ENCODE measurements around the gene STK32C.

Gene STK32C

GRCh38 chr10:132255489-132256344 is 52.0 kb downstream of the STK32C start:
- Histone ChIP-seq H3K36me3 (ENCODE audit: control insufficient read depth, insufficient read depth, low read length) (no peaks in the 10 kb centered on the region), H3K27me3 (replicated peaks; ENCODE audit: control insufficient read depth, insufficient read depth, low read length) (no peaks in the 10 kb centered on the region), H3K4me3 (replicated peaks; ENCODE audit: low read depth, low read length) (no peak overlapping the region)
- TF ChIP-seq, protein P1, sequence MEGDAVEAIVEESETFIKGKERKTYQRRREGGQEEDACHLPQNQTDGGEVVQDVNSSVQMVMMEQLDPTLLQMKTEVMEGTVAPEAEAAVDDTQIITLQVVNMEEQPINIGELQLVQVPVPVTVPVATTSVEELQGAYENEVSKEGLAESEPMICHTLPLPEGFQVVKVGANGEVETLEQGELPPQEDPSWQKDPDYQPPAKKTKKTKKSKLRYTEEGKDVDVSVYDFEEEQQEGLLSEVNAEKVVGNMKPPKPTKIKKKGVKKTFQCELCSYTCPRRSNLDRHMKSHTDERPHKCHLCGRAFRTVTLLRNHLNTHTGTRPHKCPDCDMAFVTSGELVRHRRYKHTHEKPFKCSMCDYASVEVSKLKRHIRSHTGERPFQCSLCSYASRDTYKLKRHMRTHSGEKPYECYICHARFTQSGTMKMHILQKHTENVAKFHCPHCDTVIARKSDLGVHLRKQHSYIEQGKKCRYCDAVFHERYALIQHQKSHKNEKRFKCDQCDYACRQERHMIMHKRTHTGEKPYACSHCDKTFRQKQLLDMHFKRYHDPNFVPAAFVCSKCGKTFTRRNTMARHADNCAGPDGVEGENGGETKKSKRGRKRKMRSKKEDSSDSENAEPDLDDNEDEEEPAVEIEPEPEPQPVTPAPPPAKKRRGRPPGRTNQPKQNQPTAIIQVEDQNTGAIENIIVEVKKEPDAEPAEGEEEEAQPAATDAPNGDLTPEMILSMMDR (IDR thresholded peaks at IDR 0.05; ENCODE audit: insufficient read depth, low read length, poor library complexity, severe bottlenecking): no peak
- DNase-seq (ENCODE audit: extremely low read depth, insufficient read length): no peak

DNA sequence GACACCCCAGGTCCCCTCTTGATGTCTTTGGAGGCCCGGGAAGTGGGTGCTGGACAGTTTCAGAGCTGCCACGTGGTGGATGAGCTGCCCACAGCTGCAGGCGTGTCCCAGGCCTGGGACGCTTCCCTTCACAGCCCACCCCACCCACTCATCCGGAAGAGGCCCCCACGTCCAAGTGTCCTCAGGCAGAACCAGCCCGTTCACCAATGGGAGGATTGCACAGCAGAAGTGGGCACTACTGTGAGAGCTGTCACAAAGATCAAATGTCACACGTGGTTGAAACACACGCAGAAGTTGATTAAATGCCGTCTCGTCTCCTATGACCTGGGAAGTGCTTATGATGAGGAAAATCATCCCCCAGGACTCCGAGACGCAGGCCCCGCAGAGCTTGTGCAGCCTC is 52.9 kb downstream of the STK32C start:
- TF ChIP-seq, protein P1 (IDR thresholded peaks at IDR 0.05; ENCODE audit: insufficient read depth, low read length, poor library complexity, severe bottlenecking): no peak
- Histone ChIP-seq H3K4me3 (replicated peaks; ENCODE audit: low read depth, low read length) (no peak overlapping the region), H3K36me3 (ENCODE audit: control insufficient read depth, insufficient read depth, low read length) (no peaks in the 10 kb centered on the region), H3K27me3 (replicated peaks; ENCODE audit: control insufficient read depth, insufficient read depth, low read length) (no peaks in the 10 kb centered on the region)
- DNase-seq (ENCODE audit: extremely low read depth, insufficient read length): no peak

GRCh38 chr10:132253092-132253687 is 54.6 kb downstream of the STK32C start:
- H3K4me3 ChIP-seq (replicated peaks; ENCODE audit: low read depth, low read length): no peak overlapping the region
- no peaks in the 10 kb centered on the region for H3K36me3 ChIP-seq (ENCODE audit: control insufficient read depth, insufficient read depth, low read length)
- no peak for DNase-seq (ENCODE audit: extremely low read depth, insufficient read length)
- TF ChIP-seq, protein P1 (IDR thresholded peaks at IDR 0.05; ENCODE audit: insufficient read depth, low read length, poor library complexity, severe bottlenecking): no peak
- H3K27me3 ChIP-seq (replicated peaks; ENCODE audit: control insufficient read depth, insufficient read depth, low read length): no peaks in the 10 kb centered on the region

DNA sequence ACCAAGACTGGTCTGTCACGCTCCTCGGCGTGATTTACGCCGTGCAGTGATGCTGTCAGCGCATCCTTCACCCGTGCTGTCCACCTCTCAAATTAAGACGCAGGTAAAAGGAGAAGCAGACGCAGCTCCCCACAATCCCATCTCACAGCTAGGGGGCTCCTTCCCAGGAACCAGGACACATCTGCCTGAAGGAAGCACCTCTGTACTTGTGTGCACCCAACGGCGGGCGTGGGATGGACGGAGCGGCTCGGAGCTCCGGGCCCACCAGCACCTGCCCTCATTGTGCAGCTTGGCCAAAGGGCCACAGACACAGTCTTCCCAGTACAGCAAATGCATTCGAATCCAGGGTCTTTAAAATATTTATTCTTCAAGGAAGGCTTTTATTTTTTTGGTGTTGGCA is 55.3 kb downstream of the STK32C start:
- H3K4me3 ChIP-seq (replicated peaks; ENCODE audit: low read depth, low read length): no peak overlapping the region
- no peaks in the 10 kb centered on the region for H3K27me3 ChIP-seq (replicated peaks; ENCODE audit: control insufficient read depth, insufficient read depth, low read length)
- TF ChIP-seq, protein P1 (IDR thresholded peaks at IDR 0.05; ENCODE audit: insufficient read depth, low read length, poor library complexity, severe bottlenecking): peak; percentile 24
- no peak for DNase-seq (ENCODE audit: extremely low read depth, insufficient read length)
- no peaks in the 10 kb centered on the region for H3K36me3 ChIP-seq (ENCODE audit: control insufficient read depth, insufficient read depth, low read length)

DNA sequence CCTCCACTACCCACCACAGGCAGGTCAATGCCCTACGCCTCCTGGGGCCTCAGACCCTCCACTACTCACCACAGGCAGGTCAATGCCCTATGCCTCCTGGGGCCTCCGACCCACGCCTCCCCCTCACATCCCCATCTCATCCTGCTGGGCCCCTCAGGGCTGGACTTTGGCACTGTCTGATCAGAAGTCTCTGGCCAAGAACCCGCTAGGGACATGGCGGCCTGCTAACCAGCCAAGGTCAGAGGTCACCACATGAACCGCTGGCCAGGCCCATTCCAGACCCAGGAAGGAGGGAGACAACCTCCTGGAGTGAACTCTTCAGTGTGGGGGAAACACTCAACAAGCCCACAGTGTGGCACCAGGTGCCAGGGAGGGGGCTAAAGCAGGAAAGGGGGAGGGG is 55.8 kb downstream of the STK32C start:
- TF ChIP-seq, protein P1 (IDR thresholded peaks at IDR 0.05; ENCODE audit: insufficient read depth, low read length, poor library complexity, severe bottlenecking): no peak
- H3K4me3 ChIP-seq (replicated peaks; ENCODE audit: low read depth, low read length): no peak overlapping the region
- no peaks in the 10 kb centered on the region for H3K27me3 ChIP-seq (replicated peaks; ENCODE audit: control insufficient read depth, insufficient read depth, low read length)
- no peaks in the 10 kb centered on the region for H3K36me3 ChIP-seq (ENCODE audit: control insufficient read depth, insufficient read depth, low read length)
- DNase-seq (ENCODE audit: extremely low read depth, insufficient read length): no peak
